Stimulated activated CD4-positive, alpha-beta T cell treated with anti-CD3 and anti-CD28 coated beads, Interleukin-4, amount 100 ng/mL, for 24 hours (primary cell): Measurements from ENCODE around the gene EIF4E3.

ENCODE experiments used
- DNase-seq: peaks from one replicate; pipeline ENCODE4 v3.0.0-alpha.2; 2020

EIF4E3 gene

GRCh38 chr3:71645140-71645539 is 80.1 kb downstream of the EIF4E3 start:
- no peak for DNase-seq

DNA sequence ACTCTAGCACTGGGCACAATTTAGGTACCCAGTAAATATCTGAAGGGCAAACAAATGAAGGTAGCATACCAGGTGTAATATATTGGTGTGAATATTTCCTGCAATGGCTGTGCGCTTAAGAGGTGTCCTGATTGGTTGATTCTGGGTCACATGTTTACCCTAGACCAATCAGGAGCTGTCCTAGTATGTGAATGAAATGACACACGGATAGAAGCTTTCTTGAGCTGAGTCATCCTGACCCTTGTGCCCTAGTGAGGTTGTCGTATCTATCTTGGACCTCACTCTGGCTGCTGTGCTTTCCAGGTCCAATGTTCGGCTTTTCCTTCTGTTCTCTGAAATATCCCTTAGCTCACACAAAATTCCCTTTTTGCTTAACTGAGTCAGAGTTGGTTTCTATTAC is 83.5 kb downstream of the EIF4E3 start:
- no peak for DNase-seq

DNA sequence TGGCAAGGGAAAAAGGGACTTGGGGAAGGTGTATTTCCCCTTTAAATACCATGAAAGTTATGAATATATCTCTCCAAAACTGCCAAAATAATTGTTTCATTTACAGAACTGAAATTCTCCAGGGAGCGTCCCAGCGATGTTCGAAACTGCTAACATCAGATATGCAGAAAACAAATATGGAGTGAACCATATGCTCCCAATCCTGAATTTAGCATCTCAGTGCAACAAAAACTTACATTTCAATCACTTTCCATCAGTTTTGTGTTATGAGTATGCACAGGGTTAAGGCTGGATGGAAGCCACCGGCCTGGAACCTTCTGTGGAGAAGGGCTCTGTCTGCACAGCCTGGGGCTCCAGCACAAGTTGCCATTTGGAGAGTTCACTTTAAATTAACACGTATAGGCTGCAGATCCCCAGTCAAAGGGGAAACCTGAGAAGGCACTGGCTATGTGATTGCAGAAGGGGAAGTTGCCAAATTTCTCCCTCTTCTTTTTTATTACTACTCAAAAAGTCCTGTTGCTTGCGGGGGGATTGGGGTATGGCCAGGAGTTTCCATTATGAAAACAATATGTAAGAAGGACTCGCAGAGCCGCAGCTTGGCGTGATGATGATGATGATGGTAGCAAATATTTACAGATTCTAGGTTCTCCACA is 84.7 kb downstream of the EIF4E3 start:
- no peak for DNase-seq

GRCh38 chr3:71636482-71636881 is 88.7 kb downstream of the EIF4E3 start:
- DNase-seq, result no peak

- DNase-seq, result no peak
These were observed 89.2 kb downstream of the EIF4E3 start for GRCh38 chr3:71636001-71636400.

GRCh38 chr3:71634671-71635070 is 90.5 kb downstream of the EIF4E3 start:
- no peak for DNase-seq

- no peak for DNase-seq
These were observed 95.5 kb downstream of the EIF4E3 start for GRCh38 chr3:71629711-71630110.

GRCh38 chr3:71629289-71629688 is 95.9 kb downstream of the EIF4E3 start:
- DNase-seq, result no peak

- DNase-seq, result no peak
These were observed 96.7 kb downstream of the EIF4E3 start for GRCh38 chr3:71628522-71628921.

- DNase-seq, result no peak
These were observed 99.5 kb downstream of the EIF4E3 start for GRCh38 chr3:71625676-71626075.
